NB4 (cell line): ENCODE results near the gene ZYG11A.

Experiments used
- CTCF ChIP-seq: IDR thresholded peaks from one replicate; pipeline ENCODE4 v1.5.1; 2012; ENCODE audit warnings: low read depth, low read length
- MAX ChIP-seq: IDR thresholded peaks from 2 replicates; pipeline ENCODE4 v1.6.1; 2011; ENCODE audit warnings: low read depth, low read length
- MYC ChIP-seq: IDR thresholded peaks from 2 replicates; pipeline ENCODE4 v1.6.1; 2011; ENCODE audit warnings: low read depth, low read length
- POLR2A ChIP-seq: IDR thresholded peaks from 2 replicates; pipeline ENCODE4 v1.6.1; 2011; ENCODE audit warnings: mild to moderate bottlenecking; ENCODE audit not compliant: insufficient read length; ENCODE audit errors: extremely low read depth

DNA sequence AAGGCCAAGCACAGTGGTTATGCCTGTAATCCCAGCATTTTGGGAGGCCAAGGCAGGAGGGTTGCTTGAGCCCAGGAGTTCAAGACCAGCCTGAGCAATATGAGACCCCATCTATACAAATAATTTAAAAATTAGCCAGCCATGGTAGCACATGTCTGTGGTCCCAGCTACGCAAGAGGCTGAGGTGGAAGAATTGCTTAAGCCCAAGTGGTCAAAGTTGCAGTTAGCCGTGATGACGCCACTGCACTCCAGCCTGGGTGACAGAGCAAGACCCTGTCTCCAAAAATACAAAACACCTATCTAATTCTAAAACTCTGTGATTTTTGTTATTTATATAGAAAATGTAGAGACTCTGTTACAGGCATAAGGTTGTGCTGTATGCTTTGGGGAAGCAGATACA, 44.2 kb upstream of the ZYG11A start:
- TF ChIP-seq CTCF: no peak
- TF ChIP-seq MYC: 0 out of 2 replicates have a peak, but pooled peaks have one; percentile 23
- no peak for TF ChIP-seq POLR2A
- no peak for TF ChIP-seq MAX
